Measurements from ENCODE around the gene GDI1.
"Not testable (repeated sequence)": the region's sequence is repeated elsewhere in the genome, so short reads cannot be mapped to it uniquely, and the experiment has no call there.

Gene GDI1

GRCh38 chrX:154436983-154437752, at the start of gene GDI1:
TSS of gene GDI1 (plus strand) at chrX:154437154. CDS start at chrX:154437255, 101 bp downstream.
- peak; percentile 42 for DNase-seq (ENCODE audit: low spot score)

DNA sequence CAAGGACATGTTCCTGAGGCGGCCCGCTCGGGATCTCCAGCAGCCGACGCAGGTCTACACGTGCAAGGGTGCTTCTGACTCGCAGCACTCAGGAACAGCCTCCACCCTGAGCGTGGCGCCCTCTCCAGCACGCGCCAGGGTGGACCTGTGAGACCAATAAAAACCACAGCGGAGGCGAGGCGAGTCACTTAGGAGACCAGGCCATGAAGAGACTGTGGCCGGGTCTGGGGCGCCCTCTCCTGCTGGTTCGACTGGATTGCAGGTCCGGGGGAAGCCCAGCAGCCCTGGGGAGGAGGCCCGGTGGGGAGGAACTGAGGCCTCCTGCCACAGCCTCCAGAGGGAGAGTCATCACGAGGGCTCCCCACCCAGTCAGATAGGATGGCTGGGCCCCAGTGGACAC, 48.9 kb upstream of the GDI1 start:
- DNase-seq (ENCODE audit: low spot score), result not testable (repeated sequence)

DNA sequence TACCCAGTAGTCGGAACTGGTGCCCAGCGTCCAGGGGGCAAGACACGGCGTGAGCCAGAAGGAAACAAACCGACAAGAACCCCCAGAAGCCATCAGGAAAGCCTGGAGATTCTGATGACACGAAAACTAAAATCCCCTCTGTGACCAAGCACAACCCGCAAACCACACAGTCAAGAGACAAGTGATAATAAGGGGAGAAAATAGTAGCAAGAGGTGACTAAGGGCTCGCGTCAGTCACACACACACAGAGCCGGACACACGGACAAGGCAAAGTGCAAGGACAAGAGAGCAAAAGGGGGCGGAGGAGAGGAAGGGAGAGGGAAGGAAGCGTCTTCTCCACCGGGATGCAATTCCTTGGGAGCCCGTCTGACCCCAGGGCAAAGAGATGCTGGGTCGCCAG, 48.3 kb upstream of the GDI1 start:
- DNase-seq (ENCODE audit: low spot score), result not testable (repeated sequence)

- not testable (repeated sequence) for DNase-seq (ENCODE audit: low spot score)
Observed at GRCh38 chrX:154389812-154390747, 46.9 kb upstream of the GDI1 start.

DNA sequence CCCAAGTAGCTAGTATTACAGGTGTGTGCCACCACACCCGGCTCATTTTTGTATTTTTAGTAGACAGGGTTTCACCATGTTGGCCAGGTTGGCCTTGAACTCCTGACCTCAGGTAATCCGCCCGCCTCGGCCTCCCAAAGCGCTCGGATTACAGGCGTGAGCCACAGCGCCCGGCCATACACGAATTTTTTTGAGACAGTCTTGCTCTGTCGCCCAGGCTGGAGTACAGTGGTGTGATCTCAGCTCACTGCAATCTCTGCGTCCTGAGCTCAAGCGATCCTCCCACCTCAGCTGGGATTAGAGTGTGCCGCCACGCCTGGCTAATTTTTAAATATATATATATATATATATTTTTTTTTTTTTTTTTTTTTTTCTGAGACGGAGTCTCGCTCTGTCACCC, 40.6 kb upstream of the GDI1 start:
- not testable (repeated sequence) for DNase-seq (ENCODE audit: low spot score)

DNA sequence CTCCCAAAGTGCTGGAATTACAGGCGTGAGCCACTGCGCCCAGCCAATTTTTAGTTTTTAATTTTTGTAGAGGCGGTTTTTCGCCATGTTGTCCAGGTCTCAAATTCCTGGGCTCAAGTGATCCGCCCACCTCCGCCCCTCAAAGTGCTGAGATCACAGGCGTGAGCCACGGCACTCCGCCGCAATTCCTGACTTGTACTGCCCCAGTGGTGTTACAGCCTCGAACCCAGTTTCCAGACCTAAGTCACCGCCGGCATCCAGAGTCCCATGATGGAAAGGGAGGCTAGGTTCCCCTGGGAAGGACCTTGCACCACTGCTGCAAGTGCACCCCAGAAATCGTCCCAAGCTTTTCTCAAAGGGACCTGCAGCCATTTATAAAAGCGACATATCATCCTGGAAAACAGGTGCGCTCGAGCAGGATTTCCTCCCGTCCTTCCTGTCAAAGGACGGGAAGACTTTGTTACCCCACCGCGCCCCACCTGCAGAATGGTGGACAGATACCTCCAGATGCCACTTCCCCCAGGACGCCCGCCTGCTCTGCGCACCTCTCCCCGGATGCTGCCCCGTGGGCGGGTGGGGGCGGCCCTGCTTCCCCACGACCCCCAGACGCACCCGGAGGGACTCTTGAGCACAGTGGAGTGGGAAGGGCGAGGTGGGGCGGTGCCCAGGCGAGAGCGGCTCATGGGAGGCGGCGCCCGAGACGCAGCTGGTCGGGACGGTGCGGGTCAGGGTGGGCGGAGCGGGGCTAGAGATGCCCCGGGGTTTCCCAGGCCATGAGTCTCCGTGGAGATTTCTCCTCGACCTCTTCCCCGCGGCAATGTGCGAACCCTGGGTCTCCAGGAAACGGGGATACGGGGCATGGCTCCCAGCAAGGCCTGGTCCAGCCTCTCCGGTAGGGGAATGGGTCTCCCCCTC, 39.7 kb upstream of the GDI1 start:
- DNase-seq (ENCODE audit: low spot score), result peak; percentile 68

DNA sequence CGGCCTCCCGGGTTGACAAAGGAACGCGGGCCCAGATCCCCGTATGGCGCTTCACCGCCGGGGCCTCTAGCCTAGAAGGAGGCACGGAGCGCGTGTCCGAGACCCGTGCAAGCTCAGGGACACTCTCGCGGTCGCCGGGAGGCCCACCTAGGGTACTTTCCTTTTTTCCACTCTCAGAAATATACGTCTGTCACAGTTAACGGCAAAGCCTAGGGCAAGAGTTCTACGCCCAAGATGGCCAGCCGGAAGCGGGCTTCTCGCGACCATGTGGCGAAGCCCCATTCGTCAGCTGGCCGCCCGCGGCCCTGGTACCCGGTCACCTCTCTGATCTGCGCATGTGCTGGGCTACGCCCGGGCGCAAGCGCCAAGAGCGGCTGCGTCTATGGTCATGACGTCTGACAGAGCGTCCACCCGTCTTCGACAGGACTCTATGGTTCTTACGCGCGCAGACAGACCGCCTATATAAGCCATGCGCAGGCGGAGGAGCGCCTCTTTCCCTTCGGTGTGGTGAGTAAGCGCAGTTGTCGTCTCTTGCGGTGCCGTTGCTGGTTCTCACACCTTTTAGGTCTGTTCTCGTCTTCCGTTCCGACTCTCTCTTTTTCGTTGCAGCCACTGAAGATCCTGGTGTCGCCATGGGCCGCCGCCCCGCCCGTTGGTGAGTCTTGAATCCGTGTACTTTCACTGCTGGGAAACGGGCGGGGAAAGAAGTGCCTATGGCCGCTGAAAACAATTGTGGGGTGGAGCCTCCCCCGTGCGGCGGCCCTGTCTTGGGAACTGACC, 38.9 kb upstream of the GDI1 start, which contains the start of gene RPL10:
RPL10 (plus strand) TSS at position 490 of the 780 bp plus-strand sequence; CDS start at position 633, 143 bp downstream.
- peak; percentile 94 for DNase-seq (ENCODE audit: low spot score)

DNA sequence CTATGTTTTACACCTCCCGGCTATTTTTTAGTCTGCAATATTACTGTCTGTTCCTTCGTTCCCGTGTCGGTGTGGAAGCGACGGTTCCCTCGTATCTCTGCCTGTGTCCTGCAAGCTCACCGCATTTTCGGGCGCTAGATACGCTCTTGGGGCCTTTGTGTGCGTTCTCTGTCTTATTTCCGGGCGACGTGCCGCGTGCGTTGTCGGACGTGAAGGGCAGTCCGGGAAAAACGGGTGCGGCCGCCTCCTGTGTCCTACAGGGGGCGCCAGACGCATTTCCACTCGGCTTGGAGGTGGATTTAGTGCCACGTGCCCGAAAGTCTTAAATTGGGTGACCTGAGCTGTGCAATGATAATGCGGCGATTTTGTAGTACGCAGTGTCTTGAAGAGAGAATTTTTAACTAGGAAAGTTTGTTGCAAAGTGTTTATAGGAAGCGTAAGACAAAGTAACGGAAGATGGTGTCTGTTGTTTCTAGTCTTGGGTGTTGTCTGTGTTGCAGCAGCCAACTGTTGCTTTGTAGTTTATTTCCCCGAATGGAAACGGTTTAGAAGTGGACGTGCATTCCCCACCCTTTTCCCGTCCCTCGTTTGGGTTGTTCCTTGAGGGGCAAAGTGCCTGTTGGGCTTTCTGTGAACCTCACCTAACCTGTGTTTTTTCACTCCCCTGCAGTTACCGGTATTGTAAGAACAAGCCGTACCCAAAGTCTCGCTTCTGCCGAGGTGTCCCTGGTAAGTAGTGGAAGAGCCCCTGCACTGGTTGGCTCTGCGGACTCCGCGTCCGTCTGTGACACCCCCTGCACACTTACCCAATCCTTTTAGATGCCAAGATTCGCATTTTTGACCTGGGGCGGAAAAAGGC, 38.1 kb upstream of the GDI1 start:
- DNase-seq (ENCODE audit: low spot score), result peak; percentile 80

DNA sequence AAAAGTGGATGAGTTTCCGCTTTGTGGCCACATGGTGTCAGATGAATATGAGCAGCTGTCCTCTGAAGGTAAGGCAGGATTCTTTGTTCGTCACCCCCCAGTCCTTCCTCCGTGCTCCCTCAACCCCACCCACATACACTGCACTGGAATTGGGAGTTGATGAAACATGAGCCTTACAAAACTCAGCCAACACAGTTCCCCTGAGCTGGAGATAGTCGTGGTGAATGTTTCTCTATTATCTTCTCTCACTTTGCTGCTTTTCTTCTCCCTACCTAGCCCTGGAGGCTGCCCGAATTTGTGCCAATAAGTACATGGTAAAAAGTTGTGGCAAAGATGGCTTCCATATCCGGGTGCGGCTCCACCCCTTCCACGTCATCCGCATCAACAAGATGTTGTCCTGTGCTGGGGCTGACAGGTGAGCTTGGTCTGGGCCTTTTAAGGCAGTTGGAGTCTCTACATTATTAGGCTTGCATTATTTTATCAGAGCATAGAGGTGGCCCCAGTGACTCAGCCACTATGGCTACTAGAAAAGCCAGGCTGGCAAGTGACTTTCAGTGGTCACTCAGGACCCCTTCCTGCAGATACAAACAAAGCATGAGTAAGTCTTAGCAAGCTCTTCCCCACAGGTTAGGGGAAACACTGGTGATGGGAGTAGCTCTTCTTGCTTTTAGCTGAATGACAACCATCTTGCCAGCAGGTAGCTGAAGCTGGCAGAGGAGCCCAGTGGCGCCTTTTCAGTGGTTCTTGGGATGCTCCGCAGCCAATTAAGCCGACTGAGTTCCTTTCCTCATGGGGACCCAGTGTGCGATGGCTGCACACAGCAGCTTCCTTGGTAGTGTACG, 37.2 kb upstream of the GDI1 start:
- DNase-seq (ENCODE audit: low spot score), result peak; percentile 33

- not testable (repeated sequence) for DNase-seq (ENCODE audit: low spot score)
Observed at GRCh38 chrX:154400369-154400817, 36.6 kb upstream of the GDI1 start.

- peak; percentile 68 for DNase-seq (ENCODE audit: low spot score)
Observed at GRCh38 chrX:154401045-154401799, 35.7 kb upstream of the GDI1 start.

GRCh38 chrX:154401918-154402621, 34.9 kb upstream of the GDI1 start:
- peak; percentile 42 for DNase-seq (ENCODE audit: low spot score)

DNA sequence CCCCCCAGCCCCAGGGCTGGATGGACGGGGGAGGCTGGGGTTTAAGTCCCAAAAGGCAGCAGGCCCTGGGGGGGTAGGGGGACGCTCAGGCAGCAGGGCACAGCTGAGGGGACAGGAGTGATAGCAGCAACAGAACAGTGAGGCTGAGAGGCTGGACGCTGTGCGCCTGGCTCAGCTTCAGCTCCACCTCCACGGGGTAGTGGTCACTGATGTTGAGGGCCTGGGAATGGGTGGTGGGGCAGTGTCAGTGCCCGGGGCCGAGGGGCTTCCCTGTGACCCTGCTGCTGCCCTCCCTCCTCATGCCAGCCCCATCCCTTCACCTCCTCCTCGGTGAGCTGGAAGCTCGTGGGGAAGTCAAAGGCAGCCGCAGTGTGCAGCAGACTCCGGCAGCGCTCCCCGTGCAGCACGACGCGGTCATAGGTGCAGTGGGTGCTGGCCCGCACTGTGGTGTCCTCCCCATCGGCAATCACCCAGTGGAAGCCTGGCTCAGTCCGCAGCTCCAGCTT, 34.3 kb upstream of the GDI1 start:
- DNase-seq (ENCODE audit: low spot score), result no peak

DNA sequence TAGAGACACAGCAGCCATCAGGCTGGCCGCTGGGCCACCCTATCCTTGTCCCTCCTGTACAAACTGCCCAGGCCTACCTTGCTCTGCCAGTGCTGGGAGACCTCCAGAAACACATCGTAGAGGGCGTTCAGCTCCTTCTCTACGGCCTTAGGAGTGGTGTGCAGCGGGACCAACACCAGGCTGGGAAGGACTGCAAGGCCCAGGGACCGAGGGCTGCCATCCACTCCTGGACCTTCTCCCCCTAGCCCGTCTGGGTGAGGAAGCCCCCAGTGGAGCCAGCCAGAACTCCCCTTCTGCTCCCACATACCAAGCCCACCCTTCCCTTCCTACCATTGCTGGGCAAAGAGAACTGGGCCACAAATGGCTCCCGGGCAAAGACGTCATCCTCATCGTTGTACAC, 33.8 kb upstream of the GDI1 start:
- no peak for DNase-seq (ENCODE audit: low spot score)

- no peak for DNase-seq (ENCODE audit: low spot score)
Observed at GRCh38 chrX:154403858-154404257, 33.1 kb upstream of the GDI1 start.

DNA sequence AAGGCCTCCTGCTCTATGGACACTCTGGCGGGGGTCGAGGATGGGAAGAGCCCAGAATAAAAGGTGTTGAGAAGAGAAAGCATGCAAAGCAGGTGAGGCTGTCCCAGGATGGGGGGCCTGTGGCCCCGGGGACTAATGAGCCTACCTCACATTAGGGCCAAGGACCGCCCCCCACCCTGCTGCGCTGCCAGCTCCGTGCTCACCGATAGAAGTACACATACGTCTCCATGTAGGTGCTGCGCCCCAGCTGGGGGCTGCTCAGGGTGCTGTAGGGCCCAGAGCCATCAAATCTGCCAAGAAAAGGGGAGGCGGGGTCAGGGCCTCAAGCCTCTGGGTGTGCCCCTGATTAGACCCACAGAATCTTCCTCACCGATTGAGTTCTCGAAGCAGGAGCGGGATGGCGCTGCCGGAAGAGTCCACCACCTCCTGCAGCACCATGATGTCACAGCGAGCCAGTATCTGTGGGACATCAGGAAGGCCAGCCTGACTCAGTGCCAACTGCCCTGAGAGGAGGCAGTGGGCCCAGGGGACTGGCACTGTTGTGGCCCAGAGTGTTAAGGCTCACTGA, 32.2 kb upstream of the GDI1 start:
- no peak for DNase-seq (ENCODE audit: low spot score)

DNA sequence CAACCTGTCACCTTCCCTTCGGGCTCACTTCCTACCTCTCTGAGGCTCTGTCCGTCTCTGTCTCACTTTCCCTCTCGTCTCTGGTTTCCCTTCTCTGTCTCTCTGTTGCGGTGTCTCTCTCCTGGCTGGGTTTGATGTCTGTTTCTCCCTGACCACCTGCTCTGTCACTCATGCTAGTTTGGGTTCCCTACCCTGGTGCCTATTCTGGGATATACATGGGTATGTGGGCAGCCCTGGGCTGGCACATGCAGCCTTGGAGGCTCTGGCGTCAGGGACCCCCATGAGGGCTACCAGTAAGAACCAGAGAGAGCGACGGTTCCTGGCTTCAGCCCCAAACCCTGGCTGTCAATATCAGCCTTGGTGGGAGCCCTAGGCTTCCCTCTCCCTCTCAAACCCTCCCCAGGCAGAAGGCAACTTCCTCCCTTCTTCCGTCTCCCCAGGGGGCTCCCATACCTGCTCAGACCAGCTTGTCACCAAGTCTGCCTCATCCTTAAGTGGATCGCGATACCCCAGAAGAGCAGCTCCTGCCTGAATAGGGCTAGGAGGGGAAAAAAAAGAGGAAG, 28.2 kb upstream of the GDI1 start:
- DNase-seq (ENCODE audit: low spot score), result no peak

All from NAMALWA (cell line).